Measurements from ENCODE around the gene KCNC1. TPM values are rescaled to one million over a fixed set of nuclear protein-coding genes. Genes with fewer than 3 reads are reported as not detected.

The KCNC1 gene
- total and polyA plus RNA-seq, 2 experiments from 2014 or later = 0.11 TPM; not detected in 1

- Histone ChIP-seq H4K20me1 (replicated peaks; ENCODE audit: insufficient read depth) (no peaks in the 10 kb centered on the region), H3K4me2 (no peak overlapping the region), H3K36me3 (ENCODE audit: insufficient read depth) (no peaks in the 10 kb centered on the region), H2AFZ (no peak overlapping the region), H3K27me3 (ENCODE audit: insufficient read depth) (no peaks in the 10 kb centered on the region), H3K4me3 (no peak overlapping the region), H3F3A (replicated peaks; ENCODE audit: low read depth) (no peaks in the 10 kb centered on the region), H3K4me1 (ENCODE audit: insufficient read depth) (no peaks in the 10 kb centered on the region), H3K79me2 (replicated peaks; ENCODE audit: insufficient read depth) (no peaks in the 10 kb centered on the region), H3K27ac (ENCODE audit: low read depth) (no peak overlapping the region), H3K9me2 (ENCODE audit: insufficient read depth) (no peaks in the 10 kb centered on the region)
- H3K27ac Mint-ChIP-seq = no peak overlapping the region
- DNase-seq (ENCODE audit: low spot score) = no peak
- H3K4me1 Mint-ChIP-seq = peaks cover 2% of the 10 kb centered on the region; the same call in 2 of the 3 replicates
- H3K27me3 Mint-ChIP-seq (ENCODE audit: insufficient read depth, low read depth, poor library complexity) = peaks cover 7% of the 10 kb centered on the region
- no peak overlapping the region for H3K4me3 Mint-ChIP-seq
- TF ChIP-seq, protein P1, sequence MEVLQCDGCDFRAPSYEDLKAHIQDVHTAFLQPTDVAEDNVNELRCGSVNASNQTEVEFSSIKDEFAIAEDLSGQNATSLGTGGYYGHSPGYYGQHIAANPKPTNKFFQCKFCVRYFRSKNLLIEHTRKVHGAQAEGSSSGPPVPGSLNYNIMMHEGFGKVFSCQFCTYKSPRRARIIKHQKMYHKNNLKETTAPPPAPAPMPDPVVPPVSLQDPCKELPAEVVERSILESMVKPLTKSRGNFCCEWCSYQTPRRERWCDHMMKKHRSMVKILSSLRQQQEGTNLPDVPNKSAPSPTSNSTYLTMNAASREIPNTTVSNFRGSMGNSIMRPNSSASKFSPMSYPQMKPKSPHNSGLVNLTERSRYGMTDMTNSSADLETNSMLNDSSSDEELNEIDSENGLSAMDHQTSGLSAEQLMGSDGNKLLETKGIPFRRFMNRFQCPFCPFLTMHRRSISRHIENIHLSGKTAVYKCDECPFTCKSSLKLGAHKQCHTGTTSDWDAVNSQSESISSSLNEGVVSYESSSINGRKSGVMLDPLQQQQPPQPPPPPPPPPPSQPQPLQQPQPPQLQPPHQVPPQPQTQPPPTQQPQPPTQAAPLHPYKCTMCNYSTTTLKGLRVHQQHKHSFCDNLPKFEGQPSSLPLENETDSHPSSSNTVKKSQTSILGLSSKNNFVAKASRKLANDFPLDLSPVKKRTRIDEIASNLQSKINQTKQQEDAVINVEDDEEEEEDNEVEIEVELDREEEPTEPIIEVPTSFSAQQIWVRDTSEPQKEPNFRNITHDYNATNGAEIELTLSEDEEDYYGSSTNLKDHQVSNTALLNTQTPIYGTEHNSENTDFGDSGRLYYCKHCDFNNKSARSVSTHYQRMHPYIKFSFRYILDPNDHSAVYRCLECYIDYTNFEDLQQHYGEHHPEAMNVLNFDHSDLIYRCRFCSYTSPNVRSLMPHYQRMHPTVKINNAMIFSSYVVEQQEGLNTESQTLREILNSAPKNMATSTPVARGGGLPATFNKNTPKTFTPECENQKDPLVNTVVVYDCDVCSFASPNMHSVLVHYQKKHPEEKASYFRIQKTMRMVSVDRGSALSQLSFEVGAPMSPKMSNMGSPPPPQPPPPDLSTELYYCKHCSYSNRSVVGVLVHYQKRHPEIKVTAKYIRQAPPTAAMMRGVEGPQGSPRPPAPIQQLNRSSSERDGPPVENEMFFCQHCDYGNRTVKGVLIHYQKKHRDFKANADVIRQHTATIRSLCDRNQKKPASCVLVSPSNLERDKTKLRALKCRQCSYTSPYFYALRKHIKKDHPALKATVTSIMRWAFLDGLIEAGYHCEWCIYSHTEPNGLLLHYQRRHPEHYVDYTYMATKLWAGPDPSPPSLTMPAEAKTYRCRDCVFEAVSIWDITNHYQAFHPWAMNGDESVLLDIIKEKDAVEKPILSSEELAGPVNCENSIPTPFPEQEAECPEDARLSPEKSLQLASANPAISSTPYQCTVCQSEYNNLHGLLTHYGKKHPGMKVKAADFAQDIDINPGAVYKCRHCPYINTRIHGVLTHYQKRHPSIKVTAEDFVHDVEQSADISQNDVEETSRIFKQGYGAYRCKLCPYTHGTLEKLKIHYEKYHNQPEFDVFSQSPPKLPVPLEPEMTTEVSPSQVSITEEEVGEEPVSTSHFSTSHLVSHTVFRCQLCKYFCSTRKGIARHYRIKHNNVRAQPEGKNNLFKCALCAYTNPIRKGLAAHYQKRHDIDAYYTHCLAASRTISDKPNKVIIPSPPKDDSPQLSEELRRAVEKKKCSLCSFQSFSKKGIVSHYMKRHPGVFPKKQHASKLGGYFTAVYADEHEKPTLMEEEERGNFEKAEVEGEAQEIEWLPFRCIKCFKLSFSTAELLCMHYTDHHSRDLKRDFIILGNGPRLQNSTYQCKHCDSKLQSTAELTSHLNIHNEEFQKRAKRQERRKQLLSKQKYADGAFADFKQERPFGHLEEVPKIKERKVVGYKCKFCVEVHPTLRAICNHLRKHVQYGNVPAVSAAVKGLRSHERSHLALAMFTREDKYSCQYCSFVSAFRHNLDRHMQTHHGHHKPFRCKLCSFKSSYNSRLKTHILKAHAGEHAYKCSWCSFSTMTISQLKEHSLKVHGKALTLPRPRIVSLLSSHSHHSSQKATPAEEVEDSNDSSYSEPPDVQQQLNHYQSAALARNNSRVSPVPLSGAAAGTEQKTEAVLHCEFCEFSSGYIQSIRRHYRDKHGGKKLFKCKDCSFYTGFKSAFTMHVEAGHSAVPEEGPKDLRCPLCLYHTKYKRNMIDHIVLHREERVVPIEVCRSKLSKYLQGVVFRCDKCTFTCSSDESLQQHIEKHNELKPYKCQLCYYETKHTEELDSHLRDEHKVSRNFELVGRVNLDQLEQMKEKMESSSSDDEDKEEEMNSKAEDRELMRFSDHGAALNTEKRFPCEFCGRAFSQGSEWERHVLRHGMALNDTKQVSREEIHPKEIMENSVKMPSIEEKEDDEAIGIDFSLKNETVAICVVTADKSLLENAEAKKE (CRISPR knock-in tag; IDR thresholded peaks at IDR 0.05) = no peak
- TF ChIP-seq POLR2AphosphoS5 (IDR thresholded peaks at IDR 0.05; ENCODE audit: low read depth) (no peak), ETS1 (IDR thresholded peaks at IDR 0.05) (no peak), ZNF331 (CRISPR knock-in tag; IDR thresholded peaks at IDR 0.05; ENCODE audit: low read depth) (no peak), EZH2phosphoT487 (IDR thresholded peaks at IDR 0.05; ENCODE audit: unreplicated experiment) (no peak), STAT1 (IDR thresholded peaks at IDR 0.05; ENCODE audit: unreplicated experiment) (no peak), JUNB (IDR thresholded peaks at IDR 0.05; ENCODE audit: unreplicated experiment) (no peak)
- TF ChIP-seq, protein P2, sequence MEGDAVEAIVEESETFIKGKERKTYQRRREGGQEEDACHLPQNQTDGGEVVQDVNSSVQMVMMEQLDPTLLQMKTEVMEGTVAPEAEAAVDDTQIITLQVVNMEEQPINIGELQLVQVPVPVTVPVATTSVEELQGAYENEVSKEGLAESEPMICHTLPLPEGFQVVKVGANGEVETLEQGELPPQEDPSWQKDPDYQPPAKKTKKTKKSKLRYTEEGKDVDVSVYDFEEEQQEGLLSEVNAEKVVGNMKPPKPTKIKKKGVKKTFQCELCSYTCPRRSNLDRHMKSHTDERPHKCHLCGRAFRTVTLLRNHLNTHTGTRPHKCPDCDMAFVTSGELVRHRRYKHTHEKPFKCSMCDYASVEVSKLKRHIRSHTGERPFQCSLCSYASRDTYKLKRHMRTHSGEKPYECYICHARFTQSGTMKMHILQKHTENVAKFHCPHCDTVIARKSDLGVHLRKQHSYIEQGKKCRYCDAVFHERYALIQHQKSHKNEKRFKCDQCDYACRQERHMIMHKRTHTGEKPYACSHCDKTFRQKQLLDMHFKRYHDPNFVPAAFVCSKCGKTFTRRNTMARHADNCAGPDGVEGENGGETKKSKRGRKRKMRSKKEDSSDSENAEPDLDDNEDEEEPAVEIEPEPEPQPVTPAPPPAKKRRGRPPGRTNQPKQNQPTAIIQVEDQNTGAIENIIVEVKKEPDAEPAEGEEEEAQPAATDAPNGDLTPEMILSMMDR (conservative IDR thresholded peaks at IDR 0.05; ENCODE audit: low read depth in 2 of 2) = no peak
- H3K36me3 Mint-ChIP-seq (ENCODE audit: low read depth) = no peaks in the 10 kb centered on the region
- no peak for ATAC-seq
- H3K9me3 Mint-ChIP-seq = no peaks in the 10 kb centered on the region
Measured at GRCh38 chr11:17777738-17778091, 43.1 kb downstream of the KCNC1 start.

All from GM23338 (cell line).